ENCODE data around the gene FBXL15. TPM values are rescaled to one million over a fixed set of nuclear protein-coding genes. Genes with fewer than 3 reads are reported as not detected.
A peak's percentile ranks its signal among the peaks of the same experiment; 100 is the strongest.

Gene FBXL15
- total and polyA plus RNA-seq, 2 experiments from 2014 or later: 18.5 to 36.1 TPM

DNA sequence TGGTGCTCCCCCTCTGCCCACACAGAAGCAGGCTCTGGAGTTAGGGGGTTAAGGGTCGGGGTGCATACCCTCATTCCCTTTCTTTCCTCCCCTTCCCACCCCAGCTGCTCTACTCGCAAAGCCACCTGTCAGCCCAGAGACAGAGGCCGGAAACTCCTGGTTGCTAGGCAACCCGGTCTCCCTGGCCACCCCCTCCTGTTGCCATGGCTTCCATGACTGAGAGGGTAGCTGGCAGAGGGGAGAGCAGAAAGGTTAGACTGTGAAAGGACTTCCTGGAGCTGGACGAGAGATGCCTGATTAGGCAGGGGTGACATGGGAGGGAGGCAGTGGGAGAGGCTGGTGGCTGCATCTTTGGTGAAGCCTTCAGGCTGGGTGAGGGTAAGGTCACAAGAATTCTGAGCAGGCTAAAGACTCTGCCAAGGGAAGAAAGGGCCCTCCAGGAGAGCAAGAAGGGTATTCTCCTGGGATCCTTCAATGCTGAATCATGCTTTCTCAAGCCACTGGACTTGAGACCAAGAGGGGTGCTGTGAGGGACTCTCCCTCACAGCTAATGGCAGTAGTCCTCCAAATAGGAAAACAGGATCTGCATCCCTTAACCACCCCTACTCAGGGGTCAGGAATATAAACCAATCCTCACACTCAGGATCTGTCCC is 7.5 kb upstream of the FBXL15 start:
- Mint-ChIP-seq H3K27ac (no peak overlapping the region), H3K27me3 (ENCODE audit: insufficient read depth, low read depth, poor library complexity) (peaks cover 50% of the 10 kb centered on the region), H3K9me3 (no peaks in the 10 kb centered on the region), H3K4me1 (peaks cover 38% of the 10 kb centered on the region), H3K4me3 (no peak overlapping the region; the same call in 2 of the 3 replicates), H3K36me3 (ENCODE audit: low read depth) (peaks cover 2% of the 10 kb centered on the region; the same call in 1 of the 3 replicates)
- no peak overlapping the region for H3K4me2 ChIP-seq
- H2AFZ ChIP-seq: no peak overlapping the region
- no peak overlapping the region for H3K4me3 ChIP-seq
- peaks cover 40% of the 10 kb centered on the region for H3K27me3 ChIP-seq (ENCODE audit: insufficient read depth)
- peaks cover 9% of the 10 kb centered on the region for H3F3A ChIP-seq (replicated peaks; ENCODE audit: low read depth)
- no peaks in the 10 kb centered on the region for H4K20me1 ChIP-seq (replicated peaks; ENCODE audit: insufficient read depth)
- H3K36me3 ChIP-seq (ENCODE audit: insufficient read depth): no peaks in the 10 kb centered on the region
- DNase-seq (ENCODE audit: low spot score): peak; percentile 79
- no peaks in the 10 kb centered on the region for H3K79me2 ChIP-seq (replicated peaks; ENCODE audit: insufficient read depth)
- ATAC-seq: no peak
- no peaks in the 10 kb centered on the region for H3K9me2 ChIP-seq (ENCODE audit: insufficient read depth)
- no peak overlapping the region for H3K27ac ChIP-seq (ENCODE audit: low read depth)
- peaks cover 19% of the 10 kb centered on the region for H3K4me1 ChIP-seq (ENCODE audit: insufficient read depth)
- no peak for TF ChIP-seq EZH2phosphoT487 (IDR thresholded peaks at IDR 0.05; ENCODE audit: unreplicated experiment)
- TF ChIP-seq POLR2AphosphoS5 (IDR thresholded peaks at IDR 0.05; ENCODE audit: low read depth): no peak
- TF ChIP-seq EZH2 (IDR thresholded peaks at IDR 0.05; ENCODE audit: low read depth, unreplicated experiment): no peak
- TF ChIP-seq, protein P1, sequence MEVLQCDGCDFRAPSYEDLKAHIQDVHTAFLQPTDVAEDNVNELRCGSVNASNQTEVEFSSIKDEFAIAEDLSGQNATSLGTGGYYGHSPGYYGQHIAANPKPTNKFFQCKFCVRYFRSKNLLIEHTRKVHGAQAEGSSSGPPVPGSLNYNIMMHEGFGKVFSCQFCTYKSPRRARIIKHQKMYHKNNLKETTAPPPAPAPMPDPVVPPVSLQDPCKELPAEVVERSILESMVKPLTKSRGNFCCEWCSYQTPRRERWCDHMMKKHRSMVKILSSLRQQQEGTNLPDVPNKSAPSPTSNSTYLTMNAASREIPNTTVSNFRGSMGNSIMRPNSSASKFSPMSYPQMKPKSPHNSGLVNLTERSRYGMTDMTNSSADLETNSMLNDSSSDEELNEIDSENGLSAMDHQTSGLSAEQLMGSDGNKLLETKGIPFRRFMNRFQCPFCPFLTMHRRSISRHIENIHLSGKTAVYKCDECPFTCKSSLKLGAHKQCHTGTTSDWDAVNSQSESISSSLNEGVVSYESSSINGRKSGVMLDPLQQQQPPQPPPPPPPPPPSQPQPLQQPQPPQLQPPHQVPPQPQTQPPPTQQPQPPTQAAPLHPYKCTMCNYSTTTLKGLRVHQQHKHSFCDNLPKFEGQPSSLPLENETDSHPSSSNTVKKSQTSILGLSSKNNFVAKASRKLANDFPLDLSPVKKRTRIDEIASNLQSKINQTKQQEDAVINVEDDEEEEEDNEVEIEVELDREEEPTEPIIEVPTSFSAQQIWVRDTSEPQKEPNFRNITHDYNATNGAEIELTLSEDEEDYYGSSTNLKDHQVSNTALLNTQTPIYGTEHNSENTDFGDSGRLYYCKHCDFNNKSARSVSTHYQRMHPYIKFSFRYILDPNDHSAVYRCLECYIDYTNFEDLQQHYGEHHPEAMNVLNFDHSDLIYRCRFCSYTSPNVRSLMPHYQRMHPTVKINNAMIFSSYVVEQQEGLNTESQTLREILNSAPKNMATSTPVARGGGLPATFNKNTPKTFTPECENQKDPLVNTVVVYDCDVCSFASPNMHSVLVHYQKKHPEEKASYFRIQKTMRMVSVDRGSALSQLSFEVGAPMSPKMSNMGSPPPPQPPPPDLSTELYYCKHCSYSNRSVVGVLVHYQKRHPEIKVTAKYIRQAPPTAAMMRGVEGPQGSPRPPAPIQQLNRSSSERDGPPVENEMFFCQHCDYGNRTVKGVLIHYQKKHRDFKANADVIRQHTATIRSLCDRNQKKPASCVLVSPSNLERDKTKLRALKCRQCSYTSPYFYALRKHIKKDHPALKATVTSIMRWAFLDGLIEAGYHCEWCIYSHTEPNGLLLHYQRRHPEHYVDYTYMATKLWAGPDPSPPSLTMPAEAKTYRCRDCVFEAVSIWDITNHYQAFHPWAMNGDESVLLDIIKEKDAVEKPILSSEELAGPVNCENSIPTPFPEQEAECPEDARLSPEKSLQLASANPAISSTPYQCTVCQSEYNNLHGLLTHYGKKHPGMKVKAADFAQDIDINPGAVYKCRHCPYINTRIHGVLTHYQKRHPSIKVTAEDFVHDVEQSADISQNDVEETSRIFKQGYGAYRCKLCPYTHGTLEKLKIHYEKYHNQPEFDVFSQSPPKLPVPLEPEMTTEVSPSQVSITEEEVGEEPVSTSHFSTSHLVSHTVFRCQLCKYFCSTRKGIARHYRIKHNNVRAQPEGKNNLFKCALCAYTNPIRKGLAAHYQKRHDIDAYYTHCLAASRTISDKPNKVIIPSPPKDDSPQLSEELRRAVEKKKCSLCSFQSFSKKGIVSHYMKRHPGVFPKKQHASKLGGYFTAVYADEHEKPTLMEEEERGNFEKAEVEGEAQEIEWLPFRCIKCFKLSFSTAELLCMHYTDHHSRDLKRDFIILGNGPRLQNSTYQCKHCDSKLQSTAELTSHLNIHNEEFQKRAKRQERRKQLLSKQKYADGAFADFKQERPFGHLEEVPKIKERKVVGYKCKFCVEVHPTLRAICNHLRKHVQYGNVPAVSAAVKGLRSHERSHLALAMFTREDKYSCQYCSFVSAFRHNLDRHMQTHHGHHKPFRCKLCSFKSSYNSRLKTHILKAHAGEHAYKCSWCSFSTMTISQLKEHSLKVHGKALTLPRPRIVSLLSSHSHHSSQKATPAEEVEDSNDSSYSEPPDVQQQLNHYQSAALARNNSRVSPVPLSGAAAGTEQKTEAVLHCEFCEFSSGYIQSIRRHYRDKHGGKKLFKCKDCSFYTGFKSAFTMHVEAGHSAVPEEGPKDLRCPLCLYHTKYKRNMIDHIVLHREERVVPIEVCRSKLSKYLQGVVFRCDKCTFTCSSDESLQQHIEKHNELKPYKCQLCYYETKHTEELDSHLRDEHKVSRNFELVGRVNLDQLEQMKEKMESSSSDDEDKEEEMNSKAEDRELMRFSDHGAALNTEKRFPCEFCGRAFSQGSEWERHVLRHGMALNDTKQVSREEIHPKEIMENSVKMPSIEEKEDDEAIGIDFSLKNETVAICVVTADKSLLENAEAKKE (CRISPR knock-in tag; IDR thresholded peaks at IDR 0.05): no peak
- no peak for TF ChIP-seq STAT1 (IDR thresholded peaks at IDR 0.05; ENCODE audit: unreplicated experiment)
- TF ChIP-seq, protein P2, sequence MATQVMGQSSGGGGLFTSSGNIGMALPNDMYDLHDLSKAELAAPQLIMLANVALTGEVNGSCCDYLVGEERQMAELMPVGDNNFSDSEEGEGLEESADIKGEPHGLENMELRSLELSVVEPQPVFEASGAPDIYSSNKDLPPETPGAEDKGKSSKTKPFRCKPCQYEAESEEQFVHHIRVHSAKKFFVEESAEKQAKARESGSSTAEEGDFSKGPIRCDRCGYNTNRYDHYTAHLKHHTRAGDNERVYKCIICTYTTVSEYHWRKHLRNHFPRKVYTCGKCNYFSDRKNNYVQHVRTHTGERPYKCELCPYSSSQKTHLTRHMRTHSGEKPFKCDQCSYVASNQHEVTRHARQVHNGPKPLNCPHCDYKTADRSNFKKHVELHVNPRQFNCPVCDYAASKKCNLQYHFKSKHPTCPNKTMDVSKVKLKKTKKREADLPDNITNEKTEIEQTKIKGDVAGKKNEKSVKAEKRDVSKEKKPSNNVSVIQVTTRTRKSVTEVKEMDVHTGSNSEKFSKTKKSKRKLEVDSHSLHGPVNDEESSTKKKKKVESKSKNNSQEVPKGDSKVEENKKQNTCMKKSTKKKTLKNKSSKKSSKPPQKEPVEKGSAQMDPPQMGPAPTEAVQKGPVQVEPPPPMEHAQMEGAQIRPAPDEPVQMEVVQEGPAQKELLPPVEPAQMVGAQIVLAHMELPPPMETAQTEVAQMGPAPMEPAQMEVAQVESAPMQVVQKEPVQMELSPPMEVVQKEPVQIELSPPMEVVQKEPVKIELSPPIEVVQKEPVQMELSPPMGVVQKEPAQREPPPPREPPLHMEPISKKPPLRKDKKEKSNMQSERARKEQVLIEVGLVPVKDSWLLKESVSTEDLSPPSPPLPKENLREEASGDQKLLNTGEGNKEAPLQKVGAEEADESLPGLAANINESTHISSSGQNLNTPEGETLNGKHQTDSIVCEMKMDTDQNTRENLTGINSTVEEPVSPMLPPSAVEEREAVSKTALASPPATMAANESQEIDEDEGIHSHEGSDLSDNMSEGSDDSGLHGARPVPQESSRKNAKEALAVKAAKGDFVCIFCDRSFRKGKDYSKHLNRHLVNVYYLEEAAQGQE (IDR thresholded peaks at IDR 0.05; ENCODE audit: unreplicated experiment): no peak
